HG03439 (cell line): Measurements from ENCODE around the gene CFC1.
"Not testable (repeated sequence)": the region's sequence is repeated elsewhere in the genome, so short reads cannot be mapped to it uniquely, and the experiment has no call there.

Experiments used
- ATAC-seq: cut with Tn5 transposase; IDR thresholded peaks from one replicate; pipeline ENCODE4 v1.9.1; 2021; ENCODE audit warnings: mild to moderate bottlenecking, moderate library complexity; ENCODE audit not compliant: unreplicated experiment

The CFC1 gene

DNA sequence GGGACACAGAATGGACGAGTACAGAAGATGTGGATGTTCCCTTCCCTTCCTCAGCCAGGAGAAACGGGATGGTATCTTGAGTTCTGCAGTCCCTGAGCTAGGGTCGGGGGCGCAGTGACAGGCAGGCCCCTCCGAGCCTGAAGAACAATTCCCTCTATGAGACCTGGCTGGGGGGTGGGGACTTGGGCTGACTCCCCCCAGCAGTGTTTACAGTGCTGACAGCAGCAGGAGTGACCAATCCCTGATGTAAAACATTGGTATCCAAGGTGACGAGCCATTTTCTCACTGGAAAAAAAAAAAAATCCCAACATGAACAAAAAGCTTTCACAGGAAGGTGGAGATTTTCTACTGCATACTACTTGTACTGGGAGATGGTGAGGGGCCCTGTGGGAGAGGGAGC lies at the start of gene CFC1:
TSS of gene CFC1 (minus strand) at position 183 of the 400 bp plus-strand sequence. CDS start 288 bp downstream, outside the sequence.
- ATAC-seq = not testable (repeated sequence)

DNA sequence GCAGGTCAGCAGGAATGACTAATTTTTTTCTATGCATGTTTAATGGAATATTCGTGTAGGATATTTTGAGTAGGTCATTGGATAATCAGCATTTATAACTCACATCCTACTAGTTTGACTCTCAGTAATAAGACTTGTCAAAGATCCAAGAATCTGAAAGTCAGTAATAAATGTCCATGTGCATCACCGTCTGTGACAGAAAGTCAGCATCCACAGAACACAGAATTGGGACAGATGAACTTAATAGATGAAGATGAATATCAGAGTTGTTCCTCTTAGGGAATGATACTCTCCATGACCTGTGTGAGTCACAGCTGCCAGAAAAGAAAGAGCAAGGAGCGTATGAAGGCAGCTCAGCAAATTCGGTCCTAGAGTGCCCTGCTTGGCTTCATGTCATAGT lies 42.3 kb upstream of the CFC1 start:
- ATAC-seq = not testable (repeated sequence)

DNA sequence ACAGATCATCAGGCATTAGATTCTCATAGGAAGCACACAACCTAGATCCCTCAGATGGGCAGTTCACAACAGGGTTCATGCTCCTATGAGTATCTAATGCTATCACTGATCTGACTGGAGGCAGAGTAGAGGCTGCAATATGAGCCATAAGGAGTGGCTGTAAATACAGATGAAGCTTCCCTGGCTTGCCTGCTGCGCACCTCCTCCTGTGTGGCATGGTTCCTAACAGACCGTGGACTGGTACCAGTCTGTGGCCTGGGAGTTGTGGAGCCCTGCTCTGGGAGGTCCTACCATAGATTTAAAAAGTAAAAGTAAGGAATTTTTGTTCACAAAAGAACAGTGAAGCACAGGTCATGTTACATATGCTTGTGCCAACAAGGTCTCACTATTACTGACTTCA lies 39.6 kb upstream of the CFC1 start:
- ATAC-seq = not testable (repeated sequence)

DNA sequence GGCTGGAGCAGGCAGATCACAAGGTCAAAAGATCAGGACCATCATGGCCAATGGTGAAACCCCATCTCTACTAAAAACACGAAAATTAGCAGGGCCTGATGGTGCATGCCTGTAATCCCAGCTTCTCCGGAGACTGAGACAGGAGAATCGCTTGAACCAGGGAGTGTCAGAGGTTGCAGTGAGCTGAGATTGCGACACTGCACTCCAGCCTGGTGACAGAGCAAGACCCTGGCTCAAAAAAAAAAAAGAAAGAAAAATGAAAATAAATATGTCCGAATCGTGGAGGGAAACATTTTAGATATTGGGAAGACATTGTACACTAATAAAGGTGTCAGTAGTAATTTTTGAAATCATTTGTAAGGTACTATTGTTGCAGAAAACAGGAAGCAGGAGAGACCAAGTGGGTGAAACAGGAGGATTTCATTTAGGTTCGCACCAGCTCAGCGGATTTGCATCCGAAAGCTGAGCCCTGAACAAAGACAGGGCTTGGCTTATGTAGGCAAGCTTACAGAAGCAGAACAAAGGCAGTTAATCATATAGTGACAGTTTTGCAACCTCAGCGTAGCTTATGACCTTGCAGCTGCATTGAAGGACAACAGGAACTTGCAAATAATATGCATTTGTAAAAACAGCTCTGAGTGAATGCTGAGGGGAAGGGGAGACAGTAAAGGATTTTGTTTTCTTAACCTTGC lies 29.6 kb upstream of the CFC1 start:
- not testable (repeated sequence) for ATAC-seq

DNA sequence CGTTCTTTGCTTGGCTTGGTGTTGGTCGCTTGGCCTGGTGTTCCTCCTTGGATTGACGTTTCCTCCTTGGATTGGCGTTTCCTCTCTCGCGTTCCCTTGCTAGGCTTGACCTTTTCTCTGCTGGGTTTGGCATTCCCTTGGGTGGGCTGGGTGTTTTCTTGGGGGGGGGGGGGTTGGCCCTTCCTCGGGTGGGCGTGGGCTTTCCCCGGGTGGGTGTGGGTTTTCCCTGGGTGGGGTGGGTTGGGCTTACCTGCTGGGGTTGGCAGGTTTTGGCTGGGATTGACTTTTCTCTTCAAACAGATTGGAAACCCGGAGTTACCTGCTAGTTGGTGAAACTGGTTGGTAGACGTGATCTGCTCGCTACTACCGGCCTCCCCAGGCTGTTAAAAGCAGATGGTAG lies 11.8 kb upstream of the CFC1 start, which contains the start of gene POTEJ:
TSS of gene POTEJ (plus strand) at position 301 of the 400 bp plus-strand sequence. CDS start at position 394, 93 bp downstream.
- ATAC-seq = not testable (repeated sequence)

DNA sequence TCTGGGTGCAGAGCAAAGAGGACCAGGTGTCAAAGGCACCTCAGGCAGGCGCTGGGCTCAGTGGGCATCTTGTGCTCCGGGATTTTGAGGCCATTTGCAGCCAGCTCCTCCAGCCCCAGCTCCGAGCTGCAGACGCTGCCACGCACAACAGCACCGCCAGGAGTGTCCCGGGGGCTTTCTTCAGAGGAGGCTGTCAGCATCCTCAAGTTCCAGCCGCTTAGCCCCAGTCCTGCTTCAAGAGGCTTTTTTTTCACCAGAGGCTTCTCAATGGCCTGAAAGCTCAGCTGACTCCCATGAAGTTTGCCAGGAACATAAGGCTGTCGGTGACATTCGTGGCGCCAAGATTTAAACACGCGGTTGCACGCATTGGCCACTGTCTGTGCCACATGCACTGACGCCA lies 11.1 kb upstream of the CFC1 start:
- ATAC-seq = not testable (repeated sequence)

DNA sequence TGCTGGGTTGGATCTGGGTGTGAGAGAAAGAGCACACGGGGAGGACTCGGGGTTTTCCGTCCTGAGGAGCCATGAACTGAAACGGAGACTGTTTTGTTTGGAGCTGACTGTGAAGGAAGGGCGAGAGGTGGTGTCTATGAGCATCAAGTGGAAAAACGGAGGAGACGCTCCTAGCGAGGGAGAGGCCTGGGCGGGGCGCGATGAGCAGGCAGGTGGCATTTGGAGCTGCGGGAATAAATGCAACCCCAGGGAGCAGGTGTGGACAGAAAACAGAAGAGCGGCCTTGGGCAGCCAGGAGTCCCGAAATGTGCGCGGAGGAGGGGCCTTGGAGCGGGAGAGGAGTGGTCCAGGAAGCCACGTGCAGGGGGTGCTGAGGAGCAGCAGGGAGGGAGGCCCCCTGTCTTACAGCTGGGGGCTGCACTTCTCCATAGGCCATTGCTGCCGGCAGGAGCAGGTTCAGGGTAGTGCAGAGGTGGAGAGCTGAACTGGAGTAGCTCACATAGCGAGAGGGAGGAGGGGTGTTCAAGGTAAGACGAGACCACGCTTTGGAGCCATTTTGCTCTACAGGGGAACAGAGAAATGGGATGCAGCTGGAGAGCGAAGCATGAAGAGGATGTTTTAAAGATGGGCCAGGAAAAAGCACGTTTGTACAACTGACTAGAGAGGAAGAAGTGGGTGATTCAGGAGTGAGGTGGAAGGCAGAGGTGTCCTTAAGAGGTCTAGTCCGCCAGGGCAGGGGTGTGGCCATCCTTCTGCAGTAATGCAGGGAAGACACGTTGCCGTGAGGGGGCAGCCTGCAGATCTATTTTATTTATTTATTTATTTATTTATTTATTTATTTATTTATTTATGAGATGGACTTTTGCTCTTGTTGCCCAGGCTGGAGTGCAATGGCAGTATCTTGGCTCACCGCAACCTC lies 9.9 kb upstream of the CFC1 start:
- ATAC-seq = not testable (repeated sequence)

DNA sequence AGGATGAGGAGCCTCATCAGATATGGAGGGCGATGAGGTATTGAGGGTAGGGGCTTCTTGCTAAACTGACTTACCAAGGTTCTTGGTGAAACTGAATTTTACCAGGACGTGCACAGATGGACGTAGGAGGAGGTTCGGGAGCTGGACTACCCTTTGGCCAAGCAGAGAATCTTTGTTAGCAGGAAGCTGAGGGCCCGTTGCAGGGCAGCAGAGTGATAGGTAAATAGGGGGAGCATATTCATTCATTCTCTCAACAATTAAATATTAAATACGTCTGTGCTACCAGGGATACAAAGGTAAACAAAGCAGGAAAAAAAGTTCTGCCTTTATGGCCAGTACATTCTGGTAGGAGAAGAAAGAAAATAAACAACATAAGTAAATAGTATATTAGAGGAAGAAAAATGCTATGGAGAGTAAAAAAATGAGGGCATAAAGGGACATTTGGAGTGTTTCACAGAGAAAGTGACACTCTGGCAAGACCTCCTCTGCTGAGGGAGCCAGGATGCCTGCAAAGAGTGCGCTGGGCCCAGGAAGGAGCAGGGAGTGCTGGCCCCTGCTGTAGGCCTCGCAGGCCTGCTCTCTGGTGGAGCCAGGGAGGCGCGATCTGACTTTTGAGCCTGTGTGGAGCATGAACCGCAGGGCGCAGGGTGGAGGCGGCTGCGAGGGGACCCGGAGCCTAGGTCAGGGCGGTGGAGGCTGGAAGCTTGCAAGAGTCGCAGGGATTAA lies 9.1 kb upstream of the CFC1 start:
- not testable (repeated sequence) for ATAC-seq

DNA sequence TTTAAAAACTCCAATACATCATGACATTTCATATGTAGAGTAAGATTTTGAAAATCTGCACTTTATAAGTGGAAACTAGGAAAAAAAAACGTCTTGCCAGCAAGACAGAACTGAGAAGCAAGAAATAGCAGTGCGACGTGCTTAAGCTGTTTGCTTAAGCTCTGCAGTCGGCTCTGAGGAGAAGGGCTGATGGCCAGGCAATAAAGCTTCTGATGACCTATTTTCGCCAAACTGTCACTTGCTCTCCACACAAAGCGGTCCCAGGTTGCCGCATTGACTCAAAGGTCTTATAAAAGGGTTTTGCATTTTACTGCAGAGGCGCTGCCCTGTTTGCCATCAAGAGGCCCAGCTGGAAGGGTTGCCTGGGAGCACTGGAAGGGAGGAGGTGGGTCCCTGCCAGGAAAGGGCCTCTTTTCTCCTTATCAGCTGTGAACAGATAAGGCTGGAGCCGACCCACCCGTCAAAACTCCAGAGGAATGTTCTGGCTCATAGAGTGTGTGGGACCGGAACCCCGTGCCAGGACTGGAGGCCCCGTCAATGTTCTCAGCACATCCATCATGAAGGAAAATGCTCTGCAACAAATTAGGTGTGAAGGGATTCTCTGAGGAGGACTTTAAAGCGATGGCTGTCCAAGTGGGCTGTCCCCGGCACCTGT lies 2.4 kb upstream of the CFC1 start:
- ATAC-seq = not testable (repeated sequence)

DNA sequence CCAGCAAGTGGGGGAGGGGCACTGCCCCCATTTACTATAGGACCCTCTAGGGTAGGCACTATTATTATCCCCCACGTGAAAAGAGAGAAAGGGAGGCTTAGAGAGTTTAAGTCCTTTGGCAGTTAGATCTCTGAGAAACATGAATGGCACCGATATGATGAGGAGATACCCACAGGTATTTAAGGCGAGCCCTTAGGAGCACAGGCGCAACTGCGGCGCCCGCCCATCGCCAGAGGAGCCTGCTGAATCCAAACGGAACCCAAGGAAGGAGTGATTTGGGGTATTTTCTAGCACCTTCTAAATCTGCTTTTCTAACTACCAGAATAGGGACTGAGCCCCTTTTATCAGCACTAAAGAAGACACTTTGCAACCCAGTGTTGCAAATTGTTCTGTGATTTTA lies 551 bp upstream of the CFC1 start:
- not testable (repeated sequence) for ATAC-seq

DNA sequence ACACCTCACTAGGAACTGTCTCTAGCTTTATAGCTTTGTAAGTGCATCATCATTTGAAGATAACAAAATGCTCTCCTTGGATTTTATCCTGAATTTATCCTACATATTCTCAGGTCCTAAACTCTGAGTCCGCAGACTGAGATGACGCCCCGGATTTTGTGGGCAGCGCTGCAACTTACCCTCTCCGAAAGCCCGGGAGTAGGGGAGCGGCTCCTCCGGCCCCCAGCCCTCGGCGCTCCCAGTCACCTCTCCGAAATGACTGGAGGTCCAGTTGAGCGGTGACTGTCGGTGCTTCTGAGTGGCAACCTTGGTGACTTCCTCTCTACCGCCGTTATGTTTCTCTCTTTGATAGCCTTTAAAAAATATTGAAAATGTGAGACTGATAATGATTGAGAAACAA lies 912 bp downstream of the CFC1 start:
- not testable (repeated sequence) for ATAC-seq

DNA sequence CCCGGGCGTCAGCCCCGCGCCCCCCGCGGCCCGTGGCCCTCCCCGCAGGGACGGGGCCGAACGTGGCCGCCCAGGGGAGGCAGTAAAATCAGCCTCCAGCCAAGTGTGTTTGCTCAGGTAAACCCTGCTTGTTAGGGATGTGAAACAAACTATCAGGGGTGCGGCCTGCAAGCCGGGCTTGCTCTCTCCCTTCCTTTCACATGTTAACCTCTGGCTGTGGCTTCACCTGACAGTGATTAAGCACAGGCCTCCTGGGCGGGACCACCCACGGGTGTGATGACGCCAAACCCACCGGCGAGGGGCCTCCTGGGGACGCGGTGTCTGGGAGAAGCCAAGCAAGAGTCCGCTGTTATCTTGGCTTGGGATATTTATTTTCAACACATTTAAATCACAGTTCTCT lies 1.4 kb downstream of the CFC1 start:
- not testable (repeated sequence) for ATAC-seq

DNA sequence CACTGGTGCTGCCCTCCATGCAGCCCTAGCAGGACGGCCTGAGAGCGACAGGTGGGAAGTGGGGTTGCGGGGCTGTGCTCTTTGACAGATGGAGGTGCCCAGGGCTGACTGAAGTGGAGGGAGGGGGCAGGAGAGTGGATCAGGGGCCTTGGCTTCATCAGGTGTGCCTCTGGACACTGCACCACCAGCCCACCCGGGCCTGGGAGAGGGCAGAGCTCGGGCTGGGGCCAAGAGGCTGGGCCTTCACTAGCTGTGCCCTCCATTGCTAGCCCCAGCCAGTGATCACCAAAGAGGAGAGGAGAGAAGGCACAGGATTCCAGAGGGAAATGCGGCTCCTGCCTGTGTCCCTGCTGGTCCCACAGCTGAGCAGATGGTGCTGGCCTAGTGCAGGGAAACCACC lies 2.6 kb downstream of the CFC1 start:
- not testable (repeated sequence) for ATAC-seq

DNA sequence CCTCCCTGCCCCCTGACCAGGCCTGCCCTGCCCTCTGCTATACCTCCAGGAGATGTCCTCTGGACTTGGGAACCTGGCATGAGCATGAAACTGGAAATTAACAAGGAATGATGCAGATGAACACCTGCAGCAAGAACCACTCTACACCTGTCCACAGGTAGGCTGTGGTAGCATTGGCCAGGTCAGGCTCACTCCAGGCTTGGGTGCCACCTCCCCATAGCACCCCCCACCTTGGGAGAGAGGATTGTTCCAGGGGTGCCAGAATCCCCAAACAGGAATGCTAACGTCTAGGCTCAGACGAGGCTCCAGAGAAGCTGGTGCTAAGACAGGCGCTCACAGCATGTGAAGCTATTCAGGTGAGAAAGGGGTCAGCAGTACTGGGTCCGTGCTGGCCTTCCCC lies 5.4 kb downstream of the CFC1 start:
- ATAC-seq = not testable (repeated sequence)

DNA sequence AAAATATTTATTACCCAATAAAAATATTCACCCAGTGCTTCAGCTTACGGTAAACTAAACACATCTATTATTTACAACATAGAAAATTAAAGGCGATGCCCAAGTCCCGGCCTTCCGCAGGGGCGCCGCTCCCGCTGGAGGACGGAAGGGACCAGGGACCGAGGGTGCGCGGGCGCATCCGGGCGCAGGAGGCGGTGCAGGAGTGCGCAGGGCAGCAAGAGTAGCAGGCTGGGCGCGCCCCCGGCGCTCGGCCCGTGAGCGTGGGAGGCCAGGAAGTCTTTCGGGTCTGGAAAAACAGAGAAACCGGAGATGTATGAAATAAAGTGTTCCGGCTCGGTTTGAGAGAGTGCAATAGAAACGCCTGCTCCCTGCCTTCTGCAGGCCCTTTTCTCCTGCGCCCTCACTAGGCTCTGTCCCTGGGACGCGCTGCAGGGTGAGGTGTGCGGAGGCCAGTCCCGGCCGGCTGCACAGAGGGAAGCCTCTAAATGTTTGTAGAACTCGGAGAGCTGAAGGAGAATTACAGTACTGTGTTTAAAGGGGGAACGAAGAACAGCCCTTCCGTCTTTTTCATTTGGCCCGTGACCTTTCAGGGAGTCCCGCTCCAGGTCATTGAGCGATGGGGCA lies 6.5 kb downstream of the CFC1 start:
- ATAC-seq = not testable (repeated sequence)

DNA sequence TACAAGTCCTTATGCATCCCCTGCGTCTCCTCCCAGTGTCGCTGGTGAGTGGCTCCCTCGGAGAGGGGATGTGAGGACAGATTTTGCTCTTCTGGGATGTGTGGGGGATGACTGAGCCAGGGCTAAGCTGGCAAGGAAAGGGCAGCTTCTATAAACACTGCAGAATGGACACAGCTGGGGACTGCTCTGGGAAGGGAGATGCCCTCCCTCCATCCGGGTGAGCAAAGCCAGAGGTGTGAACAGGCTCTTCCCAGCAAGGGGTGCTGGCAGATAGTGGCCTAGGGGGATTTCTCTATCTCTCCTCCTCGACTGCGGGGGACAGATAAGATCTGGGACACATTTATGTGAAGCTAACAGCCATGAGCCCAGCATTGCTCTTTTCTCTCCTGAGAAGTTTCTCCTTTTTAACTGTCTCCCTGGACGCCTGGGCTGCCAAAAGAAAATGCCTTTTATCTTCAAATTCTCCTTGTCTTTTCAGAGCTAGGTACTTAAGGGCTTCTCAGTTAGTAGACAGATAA lies 8.5 kb downstream of the CFC1 start:
- not testable (repeated sequence) for ATAC-seq

DNA sequence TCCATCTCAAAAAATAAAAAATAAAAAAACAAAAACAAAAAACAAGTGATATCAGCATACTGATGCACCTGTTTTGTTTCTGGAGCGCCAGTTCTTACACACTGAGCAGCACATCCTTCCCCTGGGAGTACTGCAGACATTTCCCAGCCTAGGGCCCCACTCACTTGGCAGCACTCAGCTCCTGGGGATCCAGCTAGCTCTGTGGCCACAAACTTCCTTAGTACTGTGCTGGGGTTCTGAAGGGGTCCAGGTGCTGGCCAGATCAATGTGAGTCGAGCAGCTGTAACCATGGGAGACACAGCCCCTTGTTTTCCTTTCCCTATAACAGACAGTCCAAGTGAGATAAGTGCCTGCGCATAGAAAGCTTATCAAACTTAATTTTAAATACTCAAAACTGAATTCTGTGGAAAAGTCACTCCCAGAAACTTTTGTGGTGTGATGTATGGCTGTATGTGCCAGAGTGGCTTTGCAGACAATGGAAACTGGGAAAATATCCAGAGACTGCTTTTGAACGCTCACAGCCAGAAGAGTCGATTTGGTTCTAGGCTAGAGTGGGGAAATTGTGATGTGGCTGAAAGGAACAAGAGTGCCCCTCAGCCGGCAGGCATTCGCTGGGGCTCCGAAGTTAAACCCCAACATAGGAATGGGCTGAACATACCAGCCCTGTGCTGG lies 9.1 kb downstream of the CFC1 start:
- ATAC-seq = not testable (repeated sequence)

DNA sequence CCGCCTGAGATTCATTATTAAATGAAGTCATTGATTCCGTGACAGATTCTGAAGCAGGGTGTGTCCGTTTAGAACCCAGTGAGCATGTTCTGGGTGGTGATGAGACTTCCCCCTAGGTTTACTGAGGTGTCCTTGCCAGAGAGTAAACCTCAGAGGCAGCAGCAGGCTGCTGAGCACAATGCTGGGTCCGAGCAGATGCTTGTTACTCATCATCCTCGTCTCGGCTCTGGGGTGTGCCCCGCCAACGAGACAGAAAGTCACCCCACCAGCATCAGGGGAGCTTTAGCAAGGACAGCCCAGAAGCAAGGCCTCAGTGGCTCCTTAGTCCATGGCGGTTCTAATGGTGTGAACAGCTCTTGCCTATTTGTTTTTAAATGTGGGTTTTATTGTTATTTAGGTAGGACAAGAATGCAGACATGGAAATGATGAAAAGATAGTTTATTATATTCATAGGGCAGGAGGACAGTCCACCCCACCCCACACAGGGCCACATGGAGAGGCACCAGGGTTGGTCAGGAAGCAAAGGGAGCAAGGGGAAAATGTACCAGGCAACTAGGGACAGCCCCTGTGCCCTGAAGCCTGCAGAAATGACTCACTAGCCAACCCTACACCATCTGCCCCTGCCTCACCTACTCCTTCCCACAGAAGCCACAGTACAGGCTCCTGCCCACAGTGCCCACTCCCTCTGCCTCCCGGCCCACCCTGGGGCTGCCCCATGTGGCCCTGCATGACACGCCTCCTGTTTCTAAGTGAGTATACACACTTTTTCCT lies 10.5 kb downstream of the CFC1 start:
- peak; percentile 84 for ATAC-seq

DNA sequence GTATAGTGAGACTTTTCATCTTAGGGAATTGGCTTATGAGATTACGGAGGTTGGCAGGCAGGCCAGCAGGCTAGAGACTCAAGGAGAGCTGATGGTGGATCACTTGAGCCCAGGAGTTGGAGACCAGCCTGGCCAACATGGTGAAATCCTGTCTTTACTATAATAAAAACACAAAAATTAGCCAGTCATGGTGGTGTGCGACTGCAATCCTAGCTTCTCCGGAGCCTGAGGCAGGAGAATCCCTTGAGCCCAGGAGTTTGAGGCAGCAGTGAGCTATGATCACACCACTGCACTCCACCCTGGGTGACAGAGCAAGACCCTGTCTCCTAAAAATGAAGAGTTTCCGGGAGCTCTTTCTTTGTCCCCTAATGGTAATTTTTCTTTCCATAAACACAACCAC lies 14.6 kb downstream of the CFC1 start:
- ATAC-seq = not testable (repeated sequence)
